GM19324 (cell line): ENCODE measurements around the gene SPO11.

Experiments
- ATAC-seq: cut with Tn5 transposase; IDR thresholded peaks from one replicate; pipeline ENCODE4 v1.9.1; 2021; ENCODE audit warnings: mild to moderate bottlenecking, moderate library complexity; ENCODE audit not compliant: unreplicated experiment, low FRiP score

Gene SPO11

GRCh38 chr20:57372581-57373350, 43.2 kb downstream of the SPO11 start:
- no peak for ATAC-seq

GRCh38 chr20:57374343-57374930, 44.8 kb downstream of the SPO11 start:
- no peak for ATAC-seq

- no peak for ATAC-seq
Observed at GRCh38 chr20:57374931-57375651, 45.5 kb downstream of the SPO11 start.

- no peak for ATAC-seq
Observed at GRCh38 chr20:57375652-57376230, 46.1 kb downstream of the SPO11 start.

- ATAC-seq = no peak
Observed at GRCh38 chr20:57377350-57377749, 47.7 kb downstream of the SPO11 start.

GRCh38 chr20:57378107-57378506, 48.5 kb downstream of the SPO11 start:
- no peak for ATAC-seq

GRCh38 chr20:57378646-57379262, 49.2 kb downstream of the SPO11 start:
- no peak for ATAC-seq

- ATAC-seq = no peak
Observed at GRCh38 chr20:57379263-57379647, 49.7 kb downstream of the SPO11 start.

GRCh38 chr20:57380081-57380750, 50.6 kb downstream of the SPO11 start:
- ATAC-seq = no peak

GRCh38 chr20:57381596-57382503, 52.2 kb downstream of the SPO11 start:
- ATAC-seq = no peak

GRCh38 chr20:57382516-57382915, 52.9 kb downstream of the SPO11 start:
- no peak for ATAC-seq

- no peak for ATAC-seq
Observed at GRCh38 chr20:57383447-57384347, 54.1 kb downstream of the SPO11 start.

- ATAC-seq = no peak
Observed at GRCh38 chr20:57384486-57384885, 54.9 kb downstream of the SPO11 start.

GRCh38 chr20:57384953-57385761, 55.6 kb downstream of the SPO11 start:
- no peak for ATAC-seq

- no peak for ATAC-seq
Observed at GRCh38 chr20:57385940-57386339, 56.3 kb downstream of the SPO11 start.

GRCh38 chr20:57386762-57387161, 57.2 kb downstream of the SPO11 start:
- no peak for ATAC-seq

GRCh38 chr20:57387463-57387862, 57.9 kb downstream of the SPO11 start:
- no peak for ATAC-seq
